HUES6 (cell line): ENCODE data around the gene HLA-DQA2.
"Not testable (repeated sequence)": the region's sequence is repeated elsewhere in the genome, so short reads cannot be mapped to it uniquely, and the experiment has no call there.

Experiments used
- H3K27ac ChIP-seq: 2 replicates; pipeline ENCODE4 v1.7.0; 2013; ENCODE audit warnings: low read depth, mild to moderate bottlenecking, low read length, inconsistent platforms
- H3K27me3 ChIP-seq: 2 replicates; pipeline ENCODE4 v1.6.1; 2013; ENCODE audit warnings: low read length; ENCODE audit not compliant: control insufficient read depth, insufficient read depth
- H3K36me3 ChIP-seq: 2 replicates; pipeline ENCODE4 v1.6.1; 2013; ENCODE audit warnings: low read length; ENCODE audit not compliant: control insufficient read depth, insufficient read depth
- H3K4me1 ChIP-seq: 2 replicates; pipeline ENCODE4 v1.6.1; 2013; ENCODE audit warnings: low read length; ENCODE audit not compliant: control insufficient read depth, insufficient read depth
- H3K4me3 ChIP-seq: 2 replicates; pipeline ENCODE4 v1.5.1; 2013; ENCODE audit warnings: low read depth, low read length
- H3K9ac ChIP-seq: one replicate; pipeline ENCODE4 v1.6.1; 2013; ENCODE audit warnings: mild to moderate bottlenecking, low read length
- H3K9me3 ChIP-seq: 2 replicates; pipeline ENCODE4 v1.6.1; 2013; ENCODE audit warnings: low read depth, low read length; ENCODE audit not compliant: control insufficient read depth, insufficient read depth

Gene HLA-DQA2

DNA sequence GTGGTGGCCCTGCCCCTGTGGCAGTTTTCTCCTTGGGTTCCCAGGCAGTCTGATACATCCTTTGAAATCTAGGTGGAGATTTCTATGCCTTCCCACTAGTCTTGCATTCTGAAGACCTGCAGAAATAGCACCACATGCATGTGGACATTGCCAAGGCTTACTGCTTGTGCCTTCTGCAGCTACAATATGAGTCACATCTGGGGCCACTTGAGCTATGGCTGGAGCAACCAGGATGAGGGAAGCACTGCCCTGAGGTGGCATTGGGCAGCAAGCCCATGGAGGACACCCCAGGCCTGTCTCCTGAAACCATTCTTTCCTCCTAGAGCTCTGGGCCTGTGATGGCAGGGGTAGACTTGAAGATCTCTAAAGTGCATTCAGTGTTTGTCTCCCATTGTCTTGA, 37.8 kb downstream of the HLA-DQA2 start:
- Histone ChIP-seq H3K27ac (no peak overlapping the region), H3K4me3 (no peak overlapping the region), H3K4me1 (no peaks in the 10 kb centered on the region), H3K9me3 (peaks cover 2% of the 10 kb centered on the region; the same call in 1 of the 2 replicates), H3K36me3 (no peaks in the 10 kb centered on the region), H3K27me3 (no peaks in the 10 kb centered on the region), H3K9ac (no peak overlapping the region)

DNA sequence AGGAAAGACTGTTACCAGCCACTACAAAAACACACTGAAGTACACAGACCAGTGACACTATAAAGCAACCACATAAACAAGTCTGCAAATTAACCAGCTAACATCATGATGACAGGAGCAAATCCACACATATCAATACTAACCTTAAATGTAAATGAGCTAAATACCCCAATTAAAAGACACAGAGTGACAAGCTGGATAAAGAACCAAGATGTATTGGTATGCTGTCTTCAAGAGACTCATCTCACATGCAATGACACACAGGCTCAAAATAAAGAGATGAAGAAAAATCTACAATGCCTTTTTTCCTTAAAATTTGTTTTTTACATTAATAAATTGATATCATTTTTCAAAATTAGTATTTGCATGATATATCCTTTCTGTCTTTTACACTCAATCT, 41.7 kb downstream of the HLA-DQA2 start:
- not testable (repeated sequence) for H3K36me3 ChIP-seq, H3K27me3 ChIP-seq, H3K4me1 ChIP-seq, H3K27ac ChIP-seq, H3K9me3 ChIP-seq, H3K9ac ChIP-seq, H3K4me3 ChIP-seq

DNA sequence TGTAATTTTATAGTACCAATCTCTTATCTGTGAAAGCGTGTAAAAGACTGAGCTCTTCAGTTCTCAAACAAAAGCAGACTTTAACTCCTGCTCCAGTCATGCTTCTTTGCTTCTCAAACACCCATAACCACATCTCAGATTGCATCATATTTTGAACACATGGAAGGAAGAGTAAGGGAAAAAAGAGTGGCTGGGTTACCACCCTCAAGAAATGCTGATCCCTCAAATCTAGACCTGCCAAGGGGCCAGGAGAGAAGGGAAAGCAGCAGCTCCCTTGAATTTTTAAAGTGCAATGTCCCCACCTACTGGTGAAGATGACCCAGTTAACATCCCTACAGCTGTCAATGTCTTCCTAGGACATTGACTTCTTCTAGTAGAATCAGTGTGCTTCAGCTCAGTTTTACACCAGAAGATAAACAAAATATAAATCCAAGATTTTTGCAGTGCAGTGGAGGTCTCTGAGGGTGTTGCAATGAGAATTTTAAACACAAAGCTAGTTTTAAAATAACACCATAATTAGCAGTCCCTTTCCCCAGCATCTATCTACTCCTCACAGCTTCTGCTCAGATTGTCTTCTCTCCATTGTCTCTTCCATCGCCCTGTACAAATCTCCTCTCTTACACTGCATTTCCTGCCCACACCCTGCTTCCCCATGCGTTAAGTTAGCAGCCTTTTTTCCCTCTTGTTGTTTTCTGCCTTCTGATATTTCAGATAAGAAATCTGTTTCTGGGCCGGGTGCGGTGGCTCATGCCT, 44.8 kb downstream of the HLA-DQA2 start:
- Histone ChIP-seq H3K36me3 (no peaks in the 10 kb centered on the region), H3K9me3 (no peaks in the 10 kb centered on the region), H3K9ac (no peak overlapping the region), H3K27ac (no peak overlapping the region), H3K27me3 (no peaks in the 10 kb centered on the region), H3K4me1 (no peaks in the 10 kb centered on the region), H3K4me3 (no peak overlapping the region)

DNA sequence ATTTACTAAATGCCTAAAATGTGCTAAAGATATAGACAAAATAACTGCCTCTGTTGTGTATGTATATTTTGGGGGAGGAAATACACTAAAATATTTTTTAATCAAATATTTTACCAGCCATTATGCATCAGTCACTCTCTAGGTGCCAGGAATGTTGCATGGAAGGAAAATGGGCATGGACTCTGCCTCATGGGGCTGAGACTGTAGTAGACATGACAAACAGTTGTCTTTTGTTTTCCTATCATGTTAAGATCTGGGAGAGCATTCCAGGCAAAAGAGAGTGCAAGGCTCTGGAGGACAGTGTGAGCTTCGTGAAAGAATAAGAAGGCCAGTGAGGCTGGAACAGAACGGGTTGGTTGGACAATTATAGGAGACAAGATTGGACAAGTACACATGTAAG, 49.1 kb downstream of the HLA-DQA2 start:
- Histone ChIP-seq H3K9me3 (no peaks in the 10 kb centered on the region), H3K27me3 (peaks cover 4% of the 10 kb centered on the region; the same call in 1 of the 2 replicates), H3K36me3 (no peaks in the 10 kb centered on the region), H3K9ac (no peak overlapping the region), H3K27ac (no peak overlapping the region), H3K4me3 (no peak overlapping the region), H3K4me1 (peaks cover 5% of the 10 kb centered on the region; the same call in 1 of the 2 replicates)

DNA sequence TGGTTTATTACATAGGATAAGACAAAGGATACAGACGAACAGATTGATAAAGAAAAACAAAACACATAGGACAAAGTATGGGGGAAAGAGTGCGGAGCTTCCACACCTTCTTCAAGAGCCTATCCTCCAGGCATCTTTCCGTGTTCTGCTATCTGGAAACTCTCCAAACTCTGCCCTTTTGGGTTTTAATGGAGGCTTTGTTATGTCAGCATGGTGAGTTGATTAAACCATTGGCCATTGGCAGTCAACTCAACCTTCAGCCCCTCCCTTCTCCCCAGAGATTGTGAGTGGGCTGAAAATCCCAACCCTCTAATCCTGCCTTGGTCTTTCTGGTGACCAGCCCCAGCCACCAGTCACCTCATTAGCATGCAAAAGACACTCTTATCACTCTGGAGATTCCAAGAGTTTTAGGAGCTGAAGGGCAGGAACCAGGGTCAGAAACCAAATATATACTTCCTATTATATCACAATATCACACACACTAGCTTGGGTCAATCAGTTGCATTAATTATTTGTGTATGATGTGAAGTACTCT, 51.8 kb downstream of the HLA-DQA2 start:
- Histone ChIP-seq H3K4me3 (no peak overlapping the region), H3K9me3 (no peaks in the 10 kb centered on the region), H3K27ac (no peak overlapping the region), H3K36me3 (no peaks in the 10 kb centered on the region), H3K4me1 (peaks cover 7% of the 10 kb centered on the region; the same call in 1 of the 2 replicates), H3K27me3 (peaks cover 4% of the 10 kb centered on the region; the same call in 1 of the 2 replicates), H3K9ac (no peak overlapping the region)

DNA sequence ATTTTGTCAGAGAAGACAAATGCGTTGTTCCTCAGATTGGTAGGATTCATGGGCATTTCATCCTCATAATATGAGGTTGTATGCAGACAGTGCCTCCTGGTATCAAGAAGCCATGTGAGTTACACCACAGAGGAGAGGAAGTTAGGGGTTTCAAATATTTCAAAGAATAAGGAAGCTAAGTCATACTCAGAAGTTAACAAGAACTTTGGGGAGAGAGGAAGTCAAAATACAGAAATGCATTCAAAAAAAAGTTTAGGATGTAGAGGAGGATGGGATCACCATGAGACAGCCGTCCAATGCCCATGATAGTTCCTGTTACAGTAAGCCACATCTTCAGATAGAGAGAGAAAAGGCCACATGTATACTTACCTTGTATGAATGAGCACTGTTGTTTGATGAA, 53.3 kb downstream of the HLA-DQA2 start:
- no peak overlapping the region for H3K27ac ChIP-seq
- no peak overlapping the region for H3K4me3 ChIP-seq
- peaks cover 7% of the 10 kb centered on the region; the same call in 1 of the 2 replicates for H3K4me1 ChIP-seq
- no peak overlapping the region for H3K9ac ChIP-seq
- no peaks in the 10 kb centered on the region for H3K36me3 ChIP-seq
- H3K9me3 ChIP-seq: no peaks in the 10 kb centered on the region
- H3K27me3 ChIP-seq: peaks cover 4% of the 10 kb centered on the region; the same call in 1 of the 2 replicates
